H1 (cell line): ENCODE data around the gene GAGE12J. TPM values are rescaled to one million over a fixed set of nuclear protein-coding genes. Genes with fewer than 3 reads are reported as not detected.
A peak's percentile ranks its signal among the peaks of the same experiment; 100 is the strongest.

Experiments used
- CTCF ChIA-PET: fragments of 300-600 bp; sonication (Branson Sonifier 250); formaldehyde crosslinking; loops from one replicate; lab custom pipeline; 2021; ENCODE audit not compliant: partially characterized antibody; lab: Charles Lee
- POLR2A ChIA-PET: fragments of 300-600 bp; sonication (Branson Sonifier 250); formaldehyde crosslinking; loops from one replicate; lab custom pipeline; 2021; ENCODE audit warnings: inconsistent platforms; ENCODE audit not compliant: partially characterized antibody; lab: Charles Lee
- DNase-seq, 2 experiments: peaks; one replicate each; pipeline versions ENCODE4 v3.0.0 to v3.0.0-alpha.2; 2010 to 2022; ENCODE audit warnings: low spot score in 2 of 2, low read depth in 1 of 2, mixed read lengths in 1 of 2
- FAIRE-seq: peaks from 2 replicates; lab custom pipeline; 2011; peaks lifted over from hg19 to GRCh38; lab: Jason Lieb, UNC
- H2AFZ ChIP-seq: 2 replicates; pipeline ENCODE4 v1.8.1; 2012; ENCODE audit warnings: low read length, inconsistent platforms
- H2AK5ac ChIP-seq: 2 replicates; pipeline ENCODE4 v1.6.1; 2013; ENCODE audit warnings: low read depth, low read length
- H2BK120ac ChIP-seq: replicated peaks from 2 replicates; pipeline ENCODE3; 2013; ENCODE audit warnings: low read depth, low read length, inconsistent platforms
- H2BK12ac ChIP-seq: 2 replicates; pipeline ENCODE4 v1.6.1; 2013; ENCODE audit warnings: low read depth, low read length
- H2BK15ac ChIP-seq: 2 replicates; pipeline ENCODE4 v1.6.1; 2013; ENCODE audit warnings: low read length
- H2BK20ac ChIP-seq: 2 replicates; pipeline ENCODE4 v1.6.1; 2013; ENCODE audit warnings: low read length
- H2BK5ac ChIP-seq: 2 replicates; pipeline ENCODE4 v1.6.1; 2013; ENCODE audit warnings: low read depth, low read length
- H3K14ac ChIP-seq: 2 replicates; pipeline ENCODE4 v1.6.1; 2013; ENCODE audit warnings: inconsistent platforms; ENCODE audit not compliant: insufficient read length
- H3K18ac ChIP-seq: 2 replicates; pipeline ENCODE4 v1.6.1; 2013; ENCODE audit warnings: low read length; ENCODE audit errors: extremely low read depth
- H3K23ac ChIP-seq: 2 replicates; pipeline ENCODE4 v1.6.1; 2013; ENCODE audit warnings: inconsistent platforms; ENCODE audit not compliant: insufficient read length
- H3K23me2 ChIP-seq: 2 replicates; pipeline ENCODE4 v1.6.1; 2013; ENCODE audit warnings: low read depth, low read length
- H3K27ac ChIP-seq: 2 replicates; pipeline ENCODE4 v1.6.1; 2011; ENCODE audit warnings: low read depth, low read length, inconsistent platforms
- H3K27me3 ChIP-seq, 4 experiments: replicated peaks in 1 of 4; 1 replicate in 1 of 4; 2 replicates in 3 of 4; pipeline versions ENCODE4 v1.6.1 to v1.8.1; 2011 to 2013; ENCODE audit warnings: low read length in 3 of 4, mild to moderate bottlenecking in 3 of 4, inconsistent platforms in 2 of 4, mixed read lengths in 2 of 4, moderate library complexity in 1 of 4; ENCODE audit not compliant: control insufficient read depth in 3 of 4, insufficient read depth in 3 of 4; ENCODE audit errors: extremely low read depth in 1 of 4
- H3K36me3 ChIP-seq, 4 experiments: 2 replicates each; pipeline versions ENCODE4 v1.6.1 to v1.8.1; 2011 to 2013; ENCODE audit warnings: mild to moderate bottlenecking in 4 of 4, low read length in 3 of 4, moderate library complexity in 2 of 4, control low read depth in 1 of 4, inconsistent platforms in 1 of 4; ENCODE audit not compliant: insufficient read depth in 4 of 4, control insufficient read depth in 2 of 4
- H3K4ac ChIP-seq: replicated peaks from 2 replicates; pipeline ENCODE3; 2013; ENCODE audit warnings: low read length, low read depth, mixed read lengths, inconsistent platforms; ENCODE audit not compliant: insufficient read length
- H3K4me1 ChIP-seq, 4 experiments: replicated peaks in 1 of 4; 1 replicate in 1 of 4; 2 replicates in 3 of 4; pipeline versions ENCODE4 v1.6.1 to v1.8.1; 2011 to 2013; ENCODE audit warnings: low read length in 3 of 4, inconsistent platforms in 2 of 4, mixed read lengths in 1 of 4; ENCODE audit not compliant: insufficient read depth in 4 of 4, control insufficient read depth in 3 of 4
- H3K4me2 ChIP-seq, 2 experiments: 2 replicates each; pipeline versions ENCODE4 v1.6.1 to v1.8.1; 2011 to 2013; ENCODE audit warnings: low read depth in 2 of 2, low read length in 2 of 2, control low read depth in 1 of 2, inconsistent platforms in 1 of 2, mild to moderate bottlenecking in 1 of 2; ENCODE audit not compliant: insufficient read depth in 1 of 2
- H3K4me3 ChIP-seq, 4 experiments: fragments of 200-600, 300-600 bp in 1 of 4; sonication (generic), shearing (Covaris generic), sonication (Bioruptor Twin) in 1 of 4; 2 replicates each; pipeline versions ENCODE4 v1.5.1 to v1.8.1; 2011 to 2016; ENCODE audit warnings: low read length in 4 of 4, low read depth in 3 of 4, control low read depth in 2 of 4, inconsistent platforms in 2 of 4, mild to moderate bottlenecking in 2 of 4, mixed read lengths in 1 of 4, moderate library complexity in 1 of 4; ENCODE audit not compliant: insufficient read depth in 2 of 4; ENCODE audit errors: extremely low read depth in 1 of 4
- H3K56ac ChIP-seq: replicated peaks from 2 replicates; pipeline ENCODE3; 2013; ENCODE audit warnings: low read depth, mild to moderate bottlenecking, mixed read lengths, low read length, inconsistent platforms; ENCODE audit not compliant: insufficient read length
- H3K79me1 ChIP-seq: 2 replicates; pipeline ENCODE4 v1.6.1; 2013; ENCODE audit warnings: low read depth, low read length, control low read depth
- H3K79me2 ChIP-seq, 2 experiments: 2 replicates each; pipeline versions ENCODE4 v1.6.1 to v1.8.1; 2012 to 2013; ENCODE audit warnings: low read length in 2 of 2, mild to moderate bottlenecking in 2 of 2, inconsistent platforms in 1 of 2; ENCODE audit not compliant: insufficient read depth in 2 of 2, control insufficient read depth in 1 of 2
- H3K9ac ChIP-seq, 4 experiments: replicated peaks in 1 of 4; 1 replicate in 1 of 4; 2 replicates in 3 of 4; pipeline versions ENCODE4 v1.6.1 to v1.8.1; 2011 to 2013; ENCODE audit warnings: low read depth in 3 of 4, low read length in 3 of 4, control low read depth in 2 of 4, mild to moderate bottlenecking in 2 of 4, moderate library complexity in 2 of 4, inconsistent platforms in 1 of 4; ENCODE audit errors: extremely low read depth in 1 of 4
- H3K9me3 ChIP-seq, 2 experiments: 2 replicates each; pipeline versions ENCODE4 v1.6.1 to v1.8.1; 2012 to 2013; ENCODE audit warnings: mild to moderate bottlenecking in 2 of 2, moderate library complexity in 2 of 2, control low read depth in 1 of 2, inconsistent platforms in 1 of 2, low read depth in 1 of 2, low read length in 1 of 2, mixed read lengths in 1 of 2; ENCODE audit not compliant: insufficient read depth in 2 of 2
- H4K20me1 ChIP-seq, 2 experiments: replicated peaks in 1 of 2; 2 replicates each; pipeline versions ENCODE3 to v1.8.1; 2011 to 2013; ENCODE audit warnings: inconsistent platforms in 2 of 2, low read length in 2 of 2, mild to moderate bottlenecking in 1 of 2; ENCODE audit not compliant: insufficient read depth in 2 of 2, control insufficient read depth in 1 of 2
- H4K5ac ChIP-seq: 2 replicates; pipeline ENCODE4 v1.6.1; 2013; ENCODE audit warnings: low read length, low read depth, mixed read lengths, inconsistent platforms; ENCODE audit not compliant: insufficient read length
- H4K8ac ChIP-seq: 2 replicates; pipeline ENCODE4 v1.8.0; 2013; ENCODE audit warnings: mild to moderate bottlenecking, moderate library complexity, low read length, inconsistent platforms; ENCODE audit not compliant: insufficient read depth; ENCODE audit errors: extremely low read depth
- H4K91ac ChIP-seq: replicated peaks from 2 replicates; pipeline ENCODE3; 2013; ENCODE audit warnings: low read length, mixed read lengths, inconsistent platforms; ENCODE audit not compliant: insufficient read length
- CREB1 ChIP-seq: IDR thresholded peaks from 2 replicates; pipeline ENCODE4 v1.6.1; 2012; ENCODE audit warnings: inconsistent platforms
- CTBP2 ChIP-seq: IDR thresholded peaks from 2 replicates; pipeline ENCODE4 v1.7.0; 2011; ENCODE audit warnings: borderline replicate concordance, mild to moderate bottlenecking, moderate library complexity, mixed read lengths, low read length; ENCODE audit not compliant: insufficient read depth, insufficient read length
- CTCF ChIP-seq, 3 experiments: IDR thresholded peaks; 1 replicate in 2 of 3; 2 replicates in 1 of 3; pipeline versions ENCODE4 v1.5.1 to v1.6.1; 2011; ENCODE audit warnings: low read length in 3 of 3, mild to moderate bottlenecking in 3 of 3, inconsistent platforms in 2 of 3, low read depth in 1 of 3, moderate library complexity in 1 of 3; ENCODE audit not compliant: insufficient read depth in 1 of 3; ENCODE audit errors: control extremely low read depth in 1 of 3
- EGR1 ChIP-seq: IDR thresholded peaks from 2 replicates; pipeline ENCODE4 v1.6.1; 2011; ENCODE audit warnings: low read depth, low read length, borderline replicate concordance
- MAFK ChIP-seq: IDR thresholded peaks from 2 replicates; pipeline ENCODE4 v1.6.1; 2012; ENCODE audit warnings: low read depth, mild to moderate bottlenecking, improper control_type of control experiment, low read length
- RAD21 ChIP-seq, 2 experiments: IDR thresholded peaks in 1 of 2; conservative IDR thresholded peaks in 1 of 2; 2 replicates each; pipeline ENCODE4 v1.6.1; 2011; ENCODE audit warnings: low read depth in 2 of 2, low read length in 2 of 2, improper control_type of control experiment in 1 of 2, inconsistent platforms in 1 of 2, mild to moderate bottlenecking in 1 of 2, moderate library complexity in 1 of 2
- SIX5 ChIP-seq: IDR thresholded peaks from 2 replicates; pipeline ENCODE4 v1.6.1; 2011; ENCODE audit warnings: mild to moderate bottlenecking, low read depth, low read length
- WGBS, 2 experiments: shearing (Covaris generic) in 1 of 2; methylation state at CpG; one replicate each; pipeline versions ENCODE4 v1.1.6 to v1.1.7; 2013 to 2015; ENCODE audit warnings: low lambda C conversion rate in 2 of 2, mixed read lengths in 2 of 2, inconsistent platforms in 1 of 2, low coverage in 1 of 2, missing lambda C conversion rate in 1 of 2; ENCODE audit not compliant: insufficient replicate concordance in 2 of 2, insufficient coverage in 1 of 2, insufficient read length in 1 of 2; ENCODE audit errors: extremely low coverage in 1 of 2, missing lambda C conversion rate in 1 of 2; 5-methylcytosine and 5-hydroxymethylcytosine counted together
- polyA plus RNA-seq, 7 experiments: library from polyadenylated mRNA; depleted of rRNA in 3 of 7; stranded (reverse) in 5 of 7; unstranded in 2 of 7; fragments of >200 nt in 5 of 7; fragments of 200-250 nt in 2 of 7; gene quantifications; 1 replicate in 5 of 7; 2 replicates in 1 of 7; 4 replicates in 1 of 7; pipeline versions ENCODE4 v1.2.1 to v1.2.3, GENCODE V29; 2011 to 2013; ENCODE audit warnings: missing spikeins in 2 of 7, mixed read lengths in 2 of 7
- total RNA-seq: library from RNA; stranded (reverse); fragmentation: NEBNext Ultra II Directional; extraction: Animal tissue kit (Norgen Biotek cat#: 25700); gene quantifications from 2 replicates; pipeline ENCODE4 v1.2.1, GENCODE V29; 2021

GAGE12J gene
- total and polyA plus RNA-seq, 2 of the 8 experiments (the other 6 are each of a cell fraction or from before 2014, with no cell fraction given): not detected

GRCh38 chrX:49282647-49283011, 39.2 kb upstream of the GAGE12J start:
- DNase-seq: no peak
- no peak overlapping the region for H2BK120ac ChIP-seq
- no peak overlapping the region for H3K27ac ChIP-seq
- no peak for TF ChIP-seq SIX5
- 0 out of 2 replicates have a peak, but pooled peaks have one; percentile 38 for TF ChIP-seq CREB1
- no peak for TF ChIP-seq CTBP2
- TF ChIP-seq RAD21 (IDR thresholded peaks at IDR 0.05 in 1 of 2, conservative IDR thresholded peaks at IDR 0.05 in 1 of 2; ENCODE audit: low read depth in 2 of 2, low read length in 2 of 2): peak in 1 of 2 experiments; percentile 43; a peak in 2 of 4 replicates
- peak in 2 of 3 experiments; percentile 17 to 34; a peak in 2 of 4 replicates for TF ChIP-seq CTCF (IDR thresholded peaks at IDR 0.05; ENCODE audit: control extremely low read depth in 1 of 3, insufficient read depth in 1 of 3, low read depth in 1 of 3, low read length in 3 of 3)
- no peak for TF ChIP-seq EGR1
- TF ChIP-seq MAFK: no peak
- H3K9ac ChIP-seq: no peak overlapping the region
- no peak overlapping the region for H2BK12ac ChIP-seq
- H3K23ac ChIP-seq: no peak overlapping the region
- H3K79me1 ChIP-seq: no peaks in the 10 kb centered on the region
- no peak overlapping the region for H3K56ac ChIP-seq
- no peak overlapping the region for H2AK5ac ChIP-seq
- H2BK5ac ChIP-seq: no peak overlapping the region
- no peaks in the 10 kb centered on the region; a peak in 1 of 7 replicates for H3K4me1 ChIP-seq
- no peak overlapping the region for H3K14ac ChIP-seq
- H3K18ac ChIP-seq: no peak overlapping the region
- H4K20me1 ChIP-seq: no peaks in the 10 kb centered on the region
- H3K27me3 ChIP-seq: no peaks in the 10 kb centered on the region
- no peaks in the 10 kb centered on the region for H3K9me3 ChIP-seq
- FAIRE-seq: peak; percentile 78
- H2BK15ac ChIP-seq: no peak overlapping the region
- H3K4me3 ChIP-seq: no peak overlapping the region
- CTCF ChIA-PET: interaction anchor here (1.7 kb wide), 1 partner anchor 90 kb away, joined by 11 read pairs; no protein-coding TSS in a partner anchor
- H3K4me2 ChIP-seq: peak overlapping the region in 1 of 2 experiments; percentile 7; a peak in 1 of 4 replicates
- H3K79me2 ChIP-seq: no peaks in the 10 kb centered on the region
- H3K4ac ChIP-seq: no peak overlapping the region
- H3K23me2 ChIP-seq: no peaks in the 10 kb centered on the region
- no peak overlapping the region for H2AFZ ChIP-seq
- POLR2A ChIA-PET: interaction anchor here (1.0 to 2.1 kb wide), 2 partner anchors 8 to 14 kb away, joined by 3 to 5 read pairs; no protein-coding TSS in a partner anchor
- no peaks in the 10 kb centered on the region for H3K36me3 ChIP-seq
- no peak overlapping the region for H4K8ac ChIP-seq
- WGBS, 2 experiments: 58% methylated on average over 7 of the region's 11 CpGs; no CpG with 5 or more reads in 1 of the 2 experiments
- no peak overlapping the region for H2BK20ac ChIP-seq
- H4K91ac ChIP-seq: no peak overlapping the region
- H4K5ac ChIP-seq: no peak overlapping the region
